Mucosa of stomach (tissue), 1 donor: ENCODE data around the gene SLC35D3.
"Not testable (repeated sequence)": the region's sequence is repeated elsewhere in the genome, so short reads cannot be mapped to it uniquely, and the experiment has no call there.

Experiments
- H3K27me3 ChIP-seq: one replicate; pipeline ENCODE4 v1.7.0; 2013; ENCODE audit warnings: mild to moderate bottlenecking, low read length; ENCODE audit not compliant: control insufficient read depth, insufficient read depth
- H3K36me3 ChIP-seq: one replicate; pipeline ENCODE4 v1.7.0; 2013; ENCODE audit warnings: low read length; ENCODE audit not compliant: control insufficient read depth, insufficient read depth
- H3K4me1 ChIP-seq: one replicate; pipeline ENCODE4 v1.7.0; 2013; ENCODE audit warnings: mild to moderate bottlenecking, low read length; ENCODE audit not compliant: control insufficient read depth, insufficient read depth
- H3K4me3 ChIP-seq: one replicate; pipeline ENCODE4 v1.7.0; 2013; ENCODE audit warnings: low read length
- H3K9ac ChIP-seq: one replicate; pipeline ENCODE4 v1.7.0; 2013; ENCODE audit warnings: mild to moderate bottlenecking, low read length, moderate library complexity
- H3K9me3 ChIP-seq: one replicate; pipeline ENCODE4 v1.7.0; 2013; ENCODE audit warnings: mild to moderate bottlenecking, low read length, moderate library complexity; ENCODE audit not compliant: control insufficient read depth
- donor health status: Pancreatic carcinoma.

SLC35D3 gene

GRCh38 chr6:136958168-136958567 is 36.1 kb downstream of the SLC35D3 start:
- no peaks in the 10 kb centered on the region for H3K27me3 ChIP-seq
- no peaks in the 10 kb centered on the region for H3K36me3 ChIP-seq
- H3K9me3 ChIP-seq = no peaks in the 10 kb centered on the region
- H3K9ac ChIP-seq = no peak overlapping the region
- H3K4me3 ChIP-seq = no peak overlapping the region
- H3K4me1 ChIP-seq = peaks cover 23% of the 10 kb centered on the region

DNA sequence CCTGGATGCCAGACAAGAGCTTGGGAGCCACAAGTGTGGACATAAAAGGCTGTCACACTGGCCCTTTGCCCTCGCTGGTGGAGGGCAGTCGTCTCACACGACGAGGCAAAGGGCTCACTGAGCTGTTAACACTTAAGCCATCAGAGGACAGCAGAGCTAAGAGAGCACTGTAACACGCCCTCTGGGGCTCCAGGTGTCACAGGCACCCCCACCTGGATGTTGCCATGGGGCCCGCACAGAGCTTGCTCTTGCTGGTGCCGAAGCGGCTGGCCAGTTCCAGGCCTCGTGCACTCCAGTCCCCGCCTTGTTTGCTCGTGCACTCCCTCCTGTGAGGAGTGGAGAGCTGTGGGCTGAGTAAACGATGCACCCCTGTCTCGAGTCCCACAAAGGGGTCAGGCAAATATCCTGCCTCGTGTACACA is 37.4 kb downstream of the SLC35D3 start:
- H3K4me3 ChIP-seq = no peak overlapping the region
- H3K9ac ChIP-seq = peak overlapping the region; percentile 30
- H3K27me3 ChIP-seq = no peaks in the 10 kb centered on the region
- H3K36me3 ChIP-seq = no peaks in the 10 kb centered on the region
- no peaks in the 10 kb centered on the region for H3K9me3 ChIP-seq
- peaks cover 30% of the 10 kb centered on the region for H3K4me1 ChIP-seq

DNA sequence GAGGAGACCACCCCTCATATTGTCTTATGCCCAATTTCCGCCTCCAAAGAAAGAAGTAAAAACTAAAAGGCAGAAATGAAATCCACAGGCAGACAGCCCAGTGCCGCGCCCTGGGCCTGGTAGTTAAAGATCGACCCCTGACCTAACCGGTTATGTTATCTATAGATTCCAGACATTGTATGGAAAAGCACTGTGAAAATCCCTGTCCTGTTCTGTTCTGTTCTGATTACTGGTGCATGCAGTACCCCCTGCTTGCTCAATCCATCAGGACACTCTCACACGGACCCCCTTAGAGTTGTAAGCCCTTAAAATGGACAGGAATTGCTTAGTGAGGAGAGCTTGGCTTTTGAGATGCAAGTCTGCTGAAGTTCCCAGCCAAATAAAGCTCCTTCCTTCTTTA is 37.8 kb downstream of the SLC35D3 start:
- H3K9ac ChIP-seq, H3K4me3 ChIP-seq, H3K9me3 ChIP-seq, H3K27me3 ChIP-seq, H3K36me3 ChIP-seq: not testable (repeated sequence)
- peaks cover 34% of the 10 kb centered on the region for H3K4me1 ChIP-seq

GRCh38 chr6:136960781-136961180 is 38.7 kb downstream of the SLC35D3 start:
- no peaks in the 10 kb centered on the region for H3K27me3 ChIP-seq
- H3K9ac ChIP-seq = no peak overlapping the region
- no peak overlapping the region for H3K4me3 ChIP-seq
- H3K4me1 ChIP-seq = peaks cover 34% of the 10 kb centered on the region
- no peaks in the 10 kb centered on the region for H3K36me3 ChIP-seq
- H3K9me3 ChIP-seq = no peaks in the 10 kb centered on the region

GRCh38 chr6:136961848-136962247 is 39.7 kb downstream of the SLC35D3 start:
- Histone ChIP-seq H3K4me1 (peaks cover 34% of the 10 kb centered on the region), H3K36me3 (no peaks in the 10 kb centered on the region), H3K9me3 (no peaks in the 10 kb centered on the region), H3K9ac (no peak overlapping the region), H3K4me3 (no peak overlapping the region), H3K27me3 (no peaks in the 10 kb centered on the region)

- Histone ChIP-seq H3K9me3 (no peaks in the 10 kb centered on the region), H3K9ac (no peak overlapping the region), H3K4me1 (peaks cover 38% of the 10 kb centered on the region), H3K27me3 (no peaks in the 10 kb centered on the region), H3K4me3 (no peak overlapping the region), H3K36me3 (no peaks in the 10 kb centered on the region)
Measured at GRCh38 chr6:136962661-136963060, 40.6 kb downstream of the SLC35D3 start.

- H3K4me3 ChIP-seq = no peak overlapping the region
- H3K4me1 ChIP-seq = peaks cover 43% of the 10 kb centered on the region
- H3K27me3 ChIP-seq = no peaks in the 10 kb centered on the region
- no peaks in the 10 kb centered on the region for H3K36me3 ChIP-seq
- H3K9me3 ChIP-seq = no peaks in the 10 kb centered on the region
- no peak overlapping the region for H3K9ac ChIP-seq
Measured at GRCh38 chr6:136963259-136963658, 41.2 kb downstream of the SLC35D3 start.

- Histone ChIP-seq H3K9ac (no peak overlapping the region), H3K9me3 (no peaks in the 10 kb centered on the region), H3K27me3 (no peaks in the 10 kb centered on the region), H3K4me1 (peaks cover 48% of the 10 kb centered on the region), H3K4me3 (no peak overlapping the region), H3K36me3 (no peaks in the 10 kb centered on the region)
Measured at GRCh38 chr6:136964398-136964797, 42.3 kb downstream of the SLC35D3 start.

DNA sequence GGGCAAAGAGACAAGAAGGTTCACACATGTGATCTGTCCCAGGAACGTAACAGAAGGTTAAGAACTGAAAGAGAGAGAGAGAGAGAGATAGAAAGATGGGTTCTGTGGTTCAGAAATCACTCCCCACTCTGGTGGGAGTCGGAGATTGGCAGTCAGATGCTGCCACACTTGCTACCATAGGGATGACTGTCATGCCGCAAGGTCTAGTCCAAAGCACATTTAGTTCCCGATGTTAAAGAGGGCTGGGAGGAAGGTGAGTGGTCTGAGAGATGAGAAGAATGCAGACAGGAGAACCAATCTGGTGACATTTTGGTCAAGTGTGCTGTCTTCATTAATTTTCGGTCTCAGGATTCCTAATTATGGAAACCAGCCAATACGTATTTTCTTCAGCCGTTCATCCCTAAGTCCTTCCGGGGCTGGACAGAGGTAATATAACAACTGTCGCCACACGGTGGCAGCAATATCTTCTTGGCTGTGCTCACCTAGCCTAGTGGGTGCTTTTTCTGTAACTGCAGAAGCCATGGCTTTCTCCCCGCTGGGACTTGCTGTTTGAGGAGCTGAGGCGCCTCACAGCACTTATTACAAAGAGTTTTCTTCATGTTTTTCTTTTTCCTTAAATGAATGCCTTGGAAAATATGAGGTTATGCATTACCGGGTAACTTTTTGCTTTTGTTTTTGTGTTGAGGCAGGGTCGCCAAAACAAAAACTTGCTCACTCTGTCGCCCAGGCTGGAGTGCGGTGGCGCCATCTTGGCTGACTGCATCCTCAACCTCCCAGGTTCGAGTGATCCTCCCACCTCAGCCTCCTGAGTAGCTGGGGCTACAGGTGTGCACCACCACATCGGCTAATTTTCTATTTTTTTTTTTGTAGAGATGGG is 46.0 kb downstream of the SLC35D3 start:
- H3K4me1 ChIP-seq = peaks cover 41% of the 10 kb centered on the region
- H3K36me3 ChIP-seq = no peaks in the 10 kb centered on the region
- H3K9me3 ChIP-seq = no peaks in the 10 kb centered on the region
- H3K4me3 ChIP-seq = no peak overlapping the region
- H3K9ac ChIP-seq = no peak overlapping the region
- H3K27me3 ChIP-seq = no peaks in the 10 kb centered on the region

DNA sequence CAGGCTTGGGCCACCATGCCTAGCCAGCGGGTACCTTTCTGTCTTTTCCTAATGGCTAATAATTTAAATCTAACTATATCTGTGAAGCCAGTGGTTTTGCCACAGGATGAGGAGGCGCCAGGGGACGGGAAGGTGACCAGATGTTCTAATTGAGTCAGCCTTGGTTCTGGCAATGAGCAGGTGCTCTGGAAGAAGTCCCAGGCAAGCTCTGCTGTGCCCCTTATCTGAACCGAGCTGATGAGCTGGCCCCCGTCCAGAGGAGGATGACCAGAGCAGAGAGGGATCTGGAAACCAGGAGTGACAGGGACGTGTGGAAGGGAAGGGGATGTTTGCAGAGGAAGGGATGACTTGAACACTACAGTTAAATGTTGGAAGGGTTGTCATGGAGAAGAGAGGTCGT is 46.7 kb downstream of the SLC35D3 start:
- Histone ChIP-seq H3K27me3 (no peaks in the 10 kb centered on the region), H3K4me1 (peaks cover 36% of the 10 kb centered on the region), H3K4me3 (no peak overlapping the region), H3K9ac (no peak overlapping the region), H3K36me3 (no peaks in the 10 kb centered on the region), H3K9me3 (no peaks in the 10 kb centered on the region)

DNA sequence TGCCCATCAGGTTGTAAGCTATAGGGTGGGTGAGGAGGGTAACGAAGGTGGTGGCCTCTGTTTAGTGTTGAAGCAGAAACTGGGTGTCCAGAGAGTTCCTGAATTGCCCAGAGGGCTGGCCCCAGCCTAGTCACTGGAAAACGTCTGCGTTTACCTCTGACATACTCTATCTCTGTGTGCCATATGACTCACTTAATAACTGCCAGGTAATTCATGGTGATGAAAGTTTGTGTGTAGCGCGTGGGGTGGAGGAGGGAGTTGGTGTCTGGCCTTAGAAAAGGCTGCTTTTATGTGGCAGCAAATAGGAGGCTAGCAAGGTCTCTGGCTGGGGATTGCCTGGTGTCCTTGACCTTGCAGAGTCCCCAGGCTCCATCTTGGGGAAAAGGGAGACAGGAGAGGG is 47.3 kb downstream of the SLC35D3 start:
- Histone ChIP-seq H3K9ac (no peak overlapping the region), H3K27me3 (no peaks in the 10 kb centered on the region), H3K9me3 (no peaks in the 10 kb centered on the region)

GRCh38 chr6:136969930-136970329 is 47.8 kb downstream of the SLC35D3 start:
- Histone ChIP-seq H3K36me3 (no peaks in the 10 kb centered on the region), H3K9me3 (no peaks in the 10 kb centered on the region), H3K9ac (no peak overlapping the region), H3K27me3 (no peaks in the 10 kb centered on the region), H3K4me1 (peaks cover 30% of the 10 kb centered on the region), H3K4me3 (no peak overlapping the region)

More for the DNA sequence above, 47.3 kb downstream of the SLC35D3 start:
- Histone ChIP-seq H3K4me1 (peaks cover 34% of the 10 kb centered on the region), H3K36me3 (no peaks in the 10 kb centered on the region), H3K4me3 (no peak overlapping the region)
